ENCODE measurements around the gene IKBKE.

DNA sequence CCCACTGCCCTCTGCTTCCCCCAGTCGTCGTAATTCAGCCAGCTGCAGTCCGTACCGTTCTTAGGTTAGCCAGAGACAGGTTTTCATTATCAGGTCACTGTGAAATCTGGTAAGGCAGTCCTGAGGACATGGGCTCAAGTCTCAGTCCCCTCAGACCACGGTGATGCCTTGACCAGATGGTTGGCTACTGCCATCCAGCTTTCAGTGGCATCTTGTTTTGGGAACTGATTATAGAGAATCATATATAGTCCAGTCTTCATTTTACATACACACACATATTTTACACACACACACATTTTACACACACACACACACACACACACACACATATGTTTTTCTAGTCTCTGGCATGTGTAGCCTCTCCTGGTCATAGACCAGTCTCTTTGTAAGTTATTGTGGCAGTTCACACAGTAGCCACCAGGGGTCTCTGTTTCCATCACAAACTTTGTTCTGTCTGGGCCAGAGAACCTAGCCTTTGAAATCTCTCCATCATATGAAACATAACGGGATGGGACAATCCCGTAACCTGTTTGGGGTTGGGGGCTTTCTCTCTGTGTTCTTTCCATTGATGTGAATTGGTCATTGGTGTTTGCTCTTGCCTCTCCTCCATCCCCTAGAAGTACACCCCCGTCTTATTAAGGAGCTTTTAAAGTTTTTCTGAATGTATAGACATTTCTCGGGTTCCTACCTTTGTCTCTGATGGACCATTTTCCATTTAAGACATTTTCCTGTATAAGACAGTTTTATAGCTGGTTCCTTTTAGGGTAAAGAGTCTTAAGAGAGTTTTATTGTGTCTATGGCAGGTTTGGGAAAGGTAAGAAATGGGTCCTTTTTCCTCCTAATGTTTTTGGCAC lies 8.4 kb upstream of the IKBKE start:
- TF ChIP-seq CTCF (IDR thresholded peaks at IDR 0.05), result peak; percentile 74 to 88 (median 87)
- no peak for TF ChIP-seq POLR2AphosphoS5 (IDR thresholded peaks at IDR 0.05)

All from esophagus muscularis mucosa (tissue), 3 donors.